HEK293 (cell line): Measurements from ENCODE around the gene CATSPER3.
A peak's percentile ranks its signal among the peaks of the same experiment; 100 is the strongest.

Experiments used
- CTCF ChIA-PET: fragments of 350-600 bp; formaldehyde crosslinking; extraction: SDS; loops from one replicate; lab custom pipeline; 2021; ENCODE audit warnings: antibody characterized with exemption; lab: Yijun Ruan, JAX
- POLR2A ChIA-PET: fragments of 300-600 bp; formaldehyde crosslinking; extraction: SDS; loops from one replicate; lab custom pipeline; 2020; ENCODE audit warnings: antibody characterized with exemption, inconsistent platforms; lab: Yijun Ruan, JAX
- H3K27ac ChIP-seq: fragments of 200-500 bp; sonication (Bioruptor generic); 2 replicates; pipeline ENCODE4 v1.5.1; 2014; ENCODE audit warnings: low read depth, low read length, control low read depth, inconsistent platforms; ENCODE audit errors: extremely low read depth
- H3K36me3 ChIP-seq, 2 experiments: fragments of 200-500 bp in 1 of 2; sonication (Bioruptor generic) in 1 of 2; 1 replicate in 1 of 2; 2 replicates in 1 of 2; pipeline ENCODE4 v1.5.1; 2014 to 2017; ENCODE audit warnings: inconsistent platforms in 2 of 2, low read length in 2 of 2; ENCODE audit not compliant: control insufficient read depth in 2 of 2, insufficient read depth in 1 of 2
- H3K4me1 ChIP-seq: fragments of 200-500 bp; sonication (Bioruptor generic); 2 replicates; pipeline ENCODE4 v1.5.1; 2014; ENCODE audit warnings: mild to moderate bottlenecking, low read length, inconsistent platforms; ENCODE audit not compliant: control insufficient read depth, insufficient read depth
- H3K4me3 ChIP-seq: 2 replicates; pipeline ENCODE4 v1.5.1; 2011; ENCODE audit warnings: low read depth, mild to moderate bottlenecking, control low read depth, low read length, moderate library complexity
- H3K9me3 ChIP-seq: fragments of 200-500 bp; sonication (Bioruptor generic); 2 replicates; pipeline ENCODE4 v1.5.1; 2014; ENCODE audit warnings: low read depth, low read length, inconsistent platforms; ENCODE audit not compliant: control insufficient read depth, insufficient read depth
- GLI2 ChIP-seq: fragments of 450-650 bp; formaldehyde crosslinking; IDR thresholded peaks from 2 replicates; pipeline ENCODE4; 2017; ENCODE audit warnings: missing biosample characterization, missing genetic modification characterization, low read depth, borderline replicate concordance
- GLIS2 ChIP-seq: fragments of 450-650 bp; formaldehyde crosslinking; IDR thresholded peaks from 2 replicates; pipeline ENCODE4 v1.5.1; 2016; ENCODE audit warnings: missing biosample characterization, missing genetic modification characterization
- KLF9 ChIP-seq: fragments of 450-650 bp; formaldehyde crosslinking; IDR thresholded peaks from 2 replicates; pipeline ENCODE4 v1.5.1; 2016; ENCODE audit warnings: missing biosample characterization, missing genetic modification characterization, low read depth
- MZF1 ChIP-seq: fragments of 450-650 bp; formaldehyde crosslinking; IDR thresholded peaks from 2 replicates; pipeline ENCODE4 v1.5.1; 2017; ENCODE audit warnings: missing biosample characterization, missing genetic modification characterization, borderline replicate concordance
- OVOL3 ChIP-seq: fragments of 450-650 bp; formaldehyde crosslinking; IDR thresholded peaks from 2 replicates; pipeline ENCODE4 v1.5.1; 2016; ENCODE audit warnings: missing biosample characterization, missing genetic modification characterization
- PRDM1 ChIP-seq: fragments of 450-650 bp; formaldehyde crosslinking; IDR thresholded peaks from 2 replicates; pipeline ENCODE4; 2016; ENCODE audit warnings: missing biosample characterization, missing genetic modification characterization
- YY2 ChIP-seq: fragments of 450-650 bp; formaldehyde crosslinking; IDR thresholded peaks from 2 replicates; pipeline ENCODE4 v1.5.1; 2016; ENCODE audit warnings: missing biosample characterization, missing genetic modification characterization
- ZBTB1 ChIP-seq: fragments of 450-650 bp; formaldehyde crosslinking; IDR thresholded peaks from 2 replicates; pipeline ENCODE4 v1.5.1; 2016; ENCODE audit warnings: missing biosample characterization, missing genetic modification characterization
- ZNF114 ChIP-seq: fragments of 450-650 bp; formaldehyde crosslinking; IDR thresholded peaks from 2 replicates; pipeline ENCODE4 v1.5.0; 2017; ENCODE audit warnings: missing biosample characterization, missing genetic modification characterization
- ZNF2 ChIP-seq: fragments of 450-650 bp; formaldehyde crosslinking; IDR thresholded peaks from 2 replicates; pipeline ENCODE4 v1.5.1; 2016; ENCODE audit warnings: missing biosample characterization, missing genetic modification characterization
- ZNF211 ChIP-seq: fragments of 450-650 bp; formaldehyde crosslinking; IDR thresholded peaks from 2 replicates; pipeline ENCODE4 v1.5.1; 2016; ENCODE audit warnings: low read depth, missing biosample characterization, missing genetic modification characterization
- ZNF239 ChIP-seq: fragments of 450-650 bp; formaldehyde crosslinking; IDR thresholded peaks from 2 replicates; pipeline ENCODE4 v1.5.1; 2016; ENCODE audit warnings: missing biosample characterization, missing genetic modification characterization
- ZNF37A ChIP-seq: fragments of 450-650 bp; IDR thresholded peaks from 2 replicates; pipeline ENCODE4 v1.5.1; 2018; ENCODE audit warnings: missing biosample characterization, missing genetic modification characterization
- ZNF555 ChIP-seq: fragments of 450-650 bp; formaldehyde crosslinking; conservative IDR thresholded peaks from 2 replicates; pipeline ENCODE4 v1.5.1; 2017; ENCODE audit warnings: missing biosample characterization, mild to moderate bottlenecking, missing genetic modification characterization, inconsistent platforms
- ZNF558 ChIP-seq: fragments of 450-650 bp; formaldehyde crosslinking; IDR thresholded peaks from 2 replicates; pipeline ENCODE4 v1.5.1; 2016; ENCODE audit warnings: missing biosample characterization, missing genetic modification characterization
- ZNF621 ChIP-seq: fragments of 450-650 bp; formaldehyde crosslinking; IDR thresholded peaks from 2 replicates; pipeline ENCODE4 v1.5.1; 2017; ENCODE audit warnings: missing biosample characterization, missing genetic modification characterization
- ZNF623 ChIP-seq: fragments of 450-650 bp; formaldehyde crosslinking; IDR thresholded peaks from 2 replicates; pipeline ENCODE4 v1.5.1; 2016; ENCODE audit warnings: missing biosample characterization, missing genetic modification characterization
- ZNF629 ChIP-seq: fragments of 450-650 bp; formaldehyde crosslinking; IDR thresholded peaks from 2 replicates; pipeline ENCODE4 v1.5.1; 2017; ENCODE audit warnings: missing biosample characterization, missing genetic modification characterization
- ZNF660 ChIP-seq: fragments of 450-650 bp; IDR thresholded peaks from 2 replicates; pipeline ENCODE4 v1.5.1; 2018; ENCODE audit warnings: missing biosample characterization, mild to moderate bottlenecking, missing genetic modification characterization
- ZNF830 ChIP-seq: fragments of 450-650 bp; IDR thresholded peaks from 2 replicates; pipeline ENCODE4 v1.5.0; 2018; ENCODE audit warnings: missing biosample characterization, missing genetic modification characterization, low read depth, mild to moderate bottlenecking, moderate library complexity
- TF ChIP-seq, protein P1 (sequence below): fragments of 450-650 bp; IDR thresholded peaks from 2 replicates; pipeline ENCODE4 v1.5.1; 2018; ENCODE audit warnings: missing biosample characterization, missing genetic modification characterization
- TF ChIP-seq, protein P2 (sequence below): fragments of 450-650 bp; formaldehyde crosslinking; IDR thresholded peaks from 2 replicates; pipeline ENCODE4 v1.5.1; 2017; ENCODE audit warnings: missing biosample characterization, missing genetic modification characterization
- TF ChIP-seq, protein P3 (sequence below): fragments of 450-650 bp; formaldehyde crosslinking; IDR thresholded peaks from 2 replicates; pipeline ENCODE4; 2016; ENCODE audit warnings: missing biosample characterization, missing genetic modification characterization
- TF ChIP-seq, protein P4 (sequence below): fragments of 450-650 bp; formaldehyde crosslinking; IDR thresholded peaks from 2 replicates; pipeline ENCODE4 v1.5.1; 2016; ENCODE audit warnings: missing biosample characterization, missing genetic modification characterization, borderline replicate concordance

CATSPER3 gene

DNA sequence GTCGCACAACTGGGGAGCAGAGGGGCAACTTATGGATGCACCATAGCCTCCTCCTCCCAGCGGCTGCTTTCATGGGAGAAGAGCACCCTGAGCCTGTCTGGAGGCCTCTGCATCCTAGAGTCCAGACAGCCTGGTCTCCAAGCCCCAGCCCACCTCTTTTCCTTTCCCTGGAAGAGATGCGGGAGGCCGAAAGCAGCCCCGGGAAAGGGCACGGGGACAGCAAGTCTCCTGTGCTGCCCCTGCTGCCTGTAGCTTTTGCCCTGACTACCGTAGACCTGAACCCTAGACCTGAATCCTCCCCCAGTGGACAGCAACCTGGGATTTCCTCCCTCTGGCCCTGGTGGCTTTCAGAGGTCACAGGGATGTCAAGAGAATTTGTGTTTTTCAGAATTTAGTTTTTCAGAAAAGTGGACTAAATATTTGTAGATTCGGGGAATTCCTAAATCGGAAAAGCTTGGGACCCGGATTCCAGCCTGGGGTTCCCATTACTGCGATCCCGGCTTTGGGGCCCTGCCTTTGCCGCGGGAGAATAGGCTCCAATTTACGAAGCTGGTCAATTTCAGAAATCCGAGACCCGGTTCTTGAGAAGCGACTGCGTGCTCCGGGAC, 70.6 kb downstream of the CATSPER3 start (continued):
- TF ChIP-seq, protein P1, sequence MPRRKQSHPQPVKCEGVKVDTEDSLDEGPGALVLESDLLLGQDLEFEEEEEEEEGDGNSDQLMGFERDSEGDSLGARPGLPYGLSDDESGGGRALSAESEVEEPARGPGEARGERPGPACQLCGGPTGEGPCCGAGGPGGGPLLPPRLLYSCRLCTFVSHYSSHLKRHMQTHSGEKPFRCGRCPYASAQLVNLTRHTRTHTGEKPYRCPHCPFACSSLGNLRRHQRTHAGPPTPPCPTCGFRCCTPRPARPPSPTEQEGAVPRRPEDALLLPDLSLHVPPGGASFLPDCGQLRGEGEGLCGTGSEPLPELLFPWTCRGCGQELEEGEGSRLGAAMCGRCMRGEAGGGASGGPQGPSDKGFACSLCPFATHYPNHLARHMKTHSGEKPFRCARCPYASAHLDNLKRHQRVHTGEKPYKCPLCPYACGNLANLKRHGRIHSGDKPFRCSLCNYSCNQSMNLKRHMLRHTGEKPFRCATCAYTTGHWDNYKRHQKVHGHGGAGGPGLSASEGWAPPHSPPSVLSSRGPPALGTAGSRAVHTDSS (tag by site-specific recombination): no peak

DNA sequence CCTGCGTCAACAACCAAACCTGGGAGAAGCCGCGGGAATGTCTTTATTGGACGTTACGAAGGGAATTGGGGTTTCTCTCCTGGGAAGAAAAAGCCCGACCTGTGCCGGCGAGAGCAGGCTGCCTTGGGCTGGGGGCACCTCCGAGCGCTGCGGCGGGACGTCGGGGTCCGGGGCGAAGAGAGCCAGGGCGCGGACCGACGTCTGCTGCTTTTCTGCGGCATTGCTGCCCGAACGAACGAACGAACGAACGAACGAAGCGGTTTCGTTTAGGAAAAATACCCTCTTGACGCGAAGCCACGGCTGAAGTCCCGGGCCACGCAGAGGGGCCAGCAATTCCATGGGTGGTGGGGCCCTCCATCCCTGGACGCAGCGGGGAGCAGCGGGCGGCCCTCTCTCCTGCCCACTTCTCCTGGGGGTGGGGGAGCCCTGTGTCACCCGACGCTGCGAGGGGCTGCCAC, 71.1 kb downstream of the CATSPER3 start:
- Histone ChIP-seq H3K27ac (no peak overlapping the region; the same call in 1 of the 2 replicates), H3K4me3 (no peak overlapping the region)
- POLR2A ChIA-PET: interaction anchor here (1.2 kb wide), 1 partner anchor 9 kb away, joined by 4 read pairs; no protein-coding TSS in a partner anchor

DNA sequence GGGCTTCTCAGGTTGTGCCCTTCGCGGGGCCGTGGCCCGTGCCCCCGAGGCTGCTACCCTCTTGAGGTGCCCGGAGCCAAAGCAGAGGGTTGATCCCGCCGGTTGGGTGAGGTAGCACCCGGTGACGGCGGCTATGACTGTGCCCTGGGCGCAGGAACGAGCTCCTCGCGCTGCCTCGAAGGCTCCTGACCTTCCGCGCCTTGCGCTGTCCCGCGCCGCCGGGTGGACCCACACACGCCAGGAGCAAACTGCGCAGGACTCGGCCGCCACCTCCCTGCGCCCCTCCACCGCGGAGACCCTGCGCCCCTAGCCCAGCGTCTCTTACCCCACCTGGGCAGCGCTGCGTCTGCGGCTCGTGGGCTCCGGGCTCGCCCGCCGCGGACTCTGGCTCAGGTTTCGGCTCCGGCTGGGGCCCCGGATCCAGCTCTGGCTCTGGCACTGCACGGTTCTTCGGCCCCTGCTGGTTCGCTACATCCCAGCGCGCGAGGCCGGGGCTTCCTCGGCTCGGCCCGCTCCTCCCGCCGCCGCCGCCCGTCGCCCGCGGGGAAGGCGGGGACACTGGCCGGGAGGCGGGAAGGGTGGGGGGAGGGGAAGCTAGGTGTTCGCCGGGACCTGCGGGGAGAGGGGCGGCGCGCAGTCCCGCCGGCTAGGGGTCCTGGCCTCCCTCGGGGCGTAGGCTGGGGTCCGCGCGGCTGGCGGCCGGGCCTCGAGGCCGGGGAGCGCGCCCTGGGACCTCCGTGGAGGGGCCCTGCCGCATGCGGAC, 71.7 kb downstream of the CATSPER3 start:
- POLR2A ChIA-PET: interaction anchor here (1.2 kb wide), 1 partner anchor 8 kb away, joined by 4 read pairs; no protein-coding TSS in a partner anchor
- CTCF ChIA-PET: no interaction called here
- Histone ChIP-seq H3K36me3 (no peaks in the 10 kb centered on the region), H3K4me1 (peaks cover 9% of the 10 kb centered on the region), H3K9me3 (no peaks in the 10 kb centered on the region), H3K27ac (peak overlapping the region; percentile 34; the same call in 1 of the 2 replicates), H3K4me3 (peak overlapping the region; percentile 26)
- TF ChIP-seq ZNF2: no peak
- TF ChIP-seq PRDM1 (tag by site-specific recombination): no peak
- no peak for TF ChIP-seq GLI2 (tag by site-specific recombination)
- TF ChIP-seq YY2 (tag by site-specific recombination): no peak
- TF ChIP-seq ZNF37A (tag by site-specific recombination): no peak
- TF ChIP-seq ZNF239 (tag by site-specific recombination): no peak
- TF ChIP-seq, protein P2, sequence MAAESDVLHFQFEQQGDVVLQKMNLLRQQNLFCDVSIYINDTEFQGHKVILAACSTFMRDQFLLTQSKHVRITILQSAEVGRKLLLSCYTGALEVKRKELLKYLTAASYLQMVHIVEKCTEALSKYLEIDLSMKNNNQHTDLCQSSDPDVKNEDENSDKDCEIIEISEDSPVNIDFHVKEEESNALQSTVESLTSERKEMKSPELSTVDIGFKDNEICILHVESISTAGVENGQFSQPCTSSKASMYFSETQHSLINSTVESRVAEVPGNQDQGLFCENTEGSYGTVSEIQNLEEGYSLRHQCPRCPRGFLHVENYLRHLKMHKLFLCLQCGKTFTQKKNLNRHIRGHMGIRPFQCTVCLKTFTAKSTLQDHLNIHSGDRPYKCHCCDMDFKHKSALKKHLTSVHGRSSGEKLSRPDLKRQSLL (tag by site-specific recombination): no peak
- TF ChIP-seq ZNF558: no peak
- TF ChIP-seq, protein P3, sequence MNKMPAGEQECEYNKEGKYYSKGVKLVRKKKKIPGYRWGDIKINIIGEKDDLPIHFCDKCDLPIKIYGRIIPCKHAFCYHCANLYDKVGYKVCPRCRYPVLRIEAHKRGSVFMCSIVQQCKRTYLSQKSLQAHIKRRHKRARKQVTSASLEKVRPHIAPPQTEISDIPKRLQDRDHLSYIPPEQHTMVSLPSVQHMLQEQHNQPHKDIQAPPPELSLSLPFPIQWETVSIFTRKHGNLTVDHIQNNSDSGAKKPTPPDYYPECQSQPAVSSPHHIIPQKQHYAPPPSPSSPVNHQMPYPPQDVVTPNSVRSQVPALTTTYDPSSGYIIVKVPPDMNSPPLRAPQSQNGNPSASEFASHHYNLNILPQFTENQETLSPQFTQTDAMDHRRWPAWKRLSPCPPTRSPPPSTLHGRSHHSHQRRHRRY (tag by site-specific recombination): no peak
- no peak for TF ChIP-seq ZNF623 (tag by site-specific recombination)
- TF ChIP-seq GLIS2 (tag by site-specific recombination): no peak
- no peak for TF ChIP-seq ZNF211 (tag by site-specific recombination)
- TF ChIP-seq ZNF629: no peak
- TF ChIP-seq ZNF555 (tag by site-specific recombination): no peak
- TF ChIP-seq ZNF114: no peak

More for the DNA sequence above, 71.1 kb downstream of the CATSPER3 start:
- no peak for TF ChIP-seq OVOL3 (tag by site-specific recombination)
- no peak for TF ChIP-seq MZF1 (tag by site-specific recombination)
- no peak for TF ChIP-seq ZBTB1
- no peak for TF ChIP-seq KLF9 (tag by site-specific recombination)
- TF ChIP-seq ZNF621 (tag by site-specific recombination): no peak
- no peak for TF ChIP-seq ZNF830 (tag by site-specific recombination)
- TF ChIP-seq, protein P4, sequence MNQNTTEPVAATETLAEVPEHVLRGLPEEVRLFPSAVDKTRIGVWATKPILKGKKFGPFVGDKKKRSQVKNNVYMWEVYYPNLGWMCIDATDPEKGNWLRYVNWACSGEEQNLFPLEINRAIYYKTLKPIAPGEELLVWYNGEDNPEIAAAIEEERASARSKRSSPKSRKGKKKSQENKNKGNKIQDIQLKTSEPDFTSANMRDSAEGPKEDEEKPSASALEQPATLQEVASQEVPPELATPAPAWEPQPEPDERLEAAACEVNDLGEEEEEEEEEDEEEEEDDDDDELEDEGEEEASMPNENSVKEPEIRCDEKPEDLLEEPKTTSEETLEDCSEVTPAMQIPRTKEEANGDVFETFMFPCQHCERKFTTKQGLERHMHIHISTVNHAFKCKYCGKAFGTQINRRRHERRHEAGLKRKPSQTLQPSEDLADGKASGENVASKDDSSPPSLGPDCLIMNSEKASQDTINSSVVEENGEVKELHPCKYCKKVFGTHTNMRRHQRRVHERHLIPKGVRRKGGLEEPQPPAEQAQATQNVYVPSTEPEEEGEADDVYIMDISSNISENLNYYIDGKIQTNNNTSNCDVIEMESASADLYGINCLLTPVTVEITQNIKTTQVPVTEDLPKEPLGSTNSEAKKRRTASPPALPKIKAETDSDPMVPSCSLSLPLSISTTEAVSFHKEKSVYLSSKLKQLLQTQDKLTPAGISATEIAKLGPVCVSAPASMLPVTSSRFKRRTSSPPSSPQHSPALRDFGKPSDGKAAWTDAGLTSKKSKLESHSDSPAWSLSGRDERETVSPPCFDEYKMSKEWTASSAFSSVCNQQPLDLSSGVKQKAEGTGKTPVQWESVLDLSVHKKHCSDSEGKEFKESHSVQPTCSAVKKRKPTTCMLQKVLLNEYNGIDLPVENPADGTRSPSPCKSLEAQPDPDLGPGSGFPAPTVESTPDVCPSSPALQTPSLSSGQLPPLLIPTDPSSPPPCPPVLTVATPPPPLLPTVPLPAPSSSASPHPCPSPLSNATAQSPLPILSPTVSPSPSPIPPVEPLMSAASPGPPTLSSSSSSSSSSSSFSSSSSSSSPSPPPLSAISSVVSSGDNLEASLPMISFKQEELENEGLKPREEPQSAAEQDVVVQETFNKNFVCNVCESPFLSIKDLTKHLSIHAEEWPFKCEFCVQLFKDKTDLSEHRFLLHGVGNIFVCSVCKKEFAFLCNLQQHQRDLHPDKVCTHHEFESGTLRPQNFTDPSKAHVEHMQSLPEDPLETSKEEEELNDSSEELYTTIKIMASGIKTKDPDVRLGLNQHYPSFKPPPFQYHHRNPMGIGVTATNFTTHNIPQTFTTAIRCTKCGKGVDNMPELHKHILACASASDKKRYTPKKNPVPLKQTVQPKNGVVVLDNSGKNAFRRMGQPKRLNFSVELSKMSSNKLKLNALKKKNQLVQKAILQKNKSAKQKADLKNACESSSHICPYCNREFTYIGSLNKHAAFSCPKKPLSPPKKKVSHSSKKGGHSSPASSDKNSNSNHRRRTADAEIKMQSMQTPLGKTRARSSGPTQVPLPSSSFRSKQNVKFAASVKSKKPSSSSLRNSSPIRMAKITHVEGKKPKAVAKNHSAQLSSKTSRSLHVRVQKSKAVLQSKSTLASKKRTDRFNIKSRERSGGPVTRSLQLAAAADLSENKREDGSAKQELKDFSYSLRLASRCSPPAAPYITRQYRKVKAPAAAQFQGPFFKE (tag by site-specific recombination): no peak
- TF ChIP-seq ZNF660 (tag by site-specific recombination): no peak
- Histone ChIP-seq H3K9me3 (no peaks in the 10 kb centered on the region), H3K4me1 (peaks cover 9% of the 10 kb centered on the region), H3K36me3 (no peaks in the 10 kb centered on the region)
- CTCF ChIA-PET: interaction anchor here (0.5 kb wide), 1 partner anchor 1572 kb away, joined by 3 read pairs; no protein-coding TSS in a partner anchor
